Heart left ventricle (tissue), 13 donors: ENCODE data around the gene RIPK4.

ENCODE experiments used
- POLR2A ChIP-seq, 2 donors: fragments of 450-650 bp; IDR thresholded peaks; one replicate each; pipeline ENCODE4 v1.6.1; 2017; ENCODE audit warnings: antibody characterized with exemption in 2 of 2, mild to moderate bottlenecking in 2 of 2, moderate library complexity in 2 of 2
- TF ChIP-seq, protein P1 (sequence below), 12 donors: fragments of 200-600 bp; sonication (generic) in 4 of 12; IDR thresholded peaks; one replicate each; pipeline versions ENCODE4 v1.5.0 to v1.8.0; 2018 to 2022; ENCODE audit warnings: antibody characterized with exemption in 12 of 12, mild to moderate bottlenecking in 5 of 12
- donor health status: ischemic (EF 13 %, LVEDD 7.1; RV severe dilation, severe dysfunction).
- donor health status: DM: no; HTN: yes; CAD: no.
- donor health status: DM: no; HTN: no; CAD: no.
- donor health status: ischemic (EF 25% LVEDD 6.9; RV normal size, moderate dysfunction).
- donor health status: ischemic (EF 25% LVEDD 5.7; RV mildly dilated, moderate dysfunction).
- donor health status: ischemic (EF 35%, LVEDD 5.7; RV mildly dilated, moderate dysfunction).
- donor health status: nonischemic (EF 11% LVEDD 7.7; RV severe dilation, severe dysfunction).
- donor health status: DM: yes; HTN: yes; CAD: no.
- donor health status: PGD.
- donor health status: ischemic (EF 29% LVEDD 5.4; RV normal size, mild dysfunction).
- donor health status: nonischemic (EF 23%, LVEDD 6.1; RV moderate dilation, normal function).

DNA sequence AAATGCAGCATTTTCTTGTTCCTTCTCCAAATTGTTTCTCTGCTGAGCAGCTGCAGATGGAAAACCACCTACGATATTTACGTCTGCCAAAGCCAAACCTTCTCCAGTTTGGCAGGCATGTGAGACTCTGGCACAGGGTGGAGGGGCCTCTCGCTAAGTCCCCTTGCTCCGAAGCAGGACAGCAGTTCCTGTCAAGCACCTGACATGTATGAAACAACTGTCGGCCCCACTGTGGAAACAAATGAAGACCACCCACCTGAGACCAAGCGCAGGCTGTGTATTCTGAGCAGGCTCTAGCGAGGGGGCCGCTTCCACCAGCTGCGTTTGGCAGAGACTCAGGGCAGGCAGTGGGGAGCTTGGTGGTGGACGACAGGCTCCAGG, 74.7 kb downstream of the RIPK4 start:
- TF ChIP-seq, protein P1, sequence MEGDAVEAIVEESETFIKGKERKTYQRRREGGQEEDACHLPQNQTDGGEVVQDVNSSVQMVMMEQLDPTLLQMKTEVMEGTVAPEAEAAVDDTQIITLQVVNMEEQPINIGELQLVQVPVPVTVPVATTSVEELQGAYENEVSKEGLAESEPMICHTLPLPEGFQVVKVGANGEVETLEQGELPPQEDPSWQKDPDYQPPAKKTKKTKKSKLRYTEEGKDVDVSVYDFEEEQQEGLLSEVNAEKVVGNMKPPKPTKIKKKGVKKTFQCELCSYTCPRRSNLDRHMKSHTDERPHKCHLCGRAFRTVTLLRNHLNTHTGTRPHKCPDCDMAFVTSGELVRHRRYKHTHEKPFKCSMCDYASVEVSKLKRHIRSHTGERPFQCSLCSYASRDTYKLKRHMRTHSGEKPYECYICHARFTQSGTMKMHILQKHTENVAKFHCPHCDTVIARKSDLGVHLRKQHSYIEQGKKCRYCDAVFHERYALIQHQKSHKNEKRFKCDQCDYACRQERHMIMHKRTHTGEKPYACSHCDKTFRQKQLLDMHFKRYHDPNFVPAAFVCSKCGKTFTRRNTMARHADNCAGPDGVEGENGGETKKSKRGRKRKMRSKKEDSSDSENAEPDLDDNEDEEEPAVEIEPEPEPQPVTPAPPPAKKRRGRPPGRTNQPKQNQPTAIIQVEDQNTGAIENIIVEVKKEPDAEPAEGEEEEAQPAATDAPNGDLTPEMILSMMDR (IDR thresholded peaks at IDR 0.05), result no peak
- TF ChIP-seq POLR2A (IDR thresholded peaks at IDR 0.05), result no peak
